Tibial nerve (tissue), 4 donors: Measurements from ENCODE around the gene PRRC2B. TPM values are rescaled to one million over a fixed set of nuclear protein-coding genes. Genes with fewer than 3 reads are reported as not detected.
A peak's percentile ranks its signal among the peaks of the same experiment; 100 is the strongest.

ENCODE experiments used
- DNase-seq, 2 donors: peaks; one replicate each; pipeline ENCODE4 v3.0.0-alpha.2; 2019; ENCODE audit warnings: low spot score in 2 of 2
- H3K27ac ChIP-seq, 4 donors: fragments of 200-600 bp; sonication (generic) in 3 of 4; one replicate each; pipeline ENCODE4 v1.5.1; 2017 to 2019; ENCODE audit warnings: mild to moderate bottlenecking in 1 of 4
- H3K27me3 ChIP-seq, 2 donors: fragments of 200-600 bp; sonication (generic) in 1 of 2; one replicate each; pipeline versions ENCODE4 v1.5.1 to v1.6.0; 2017 to 2019
- H3K36me3 ChIP-seq, 3 donors: fragments of 200-600 bp; sonication (generic); one replicate each; pipeline ENCODE4 v1.5.1; 2018 to 2019
- H3K4me1 ChIP-seq, 4 donors: fragments of 200-600 bp; sonication (generic) in 3 of 4; one replicate each; pipeline ENCODE4 v1.5.1; 2017 to 2019
- H3K4me3 ChIP-seq, 4 donors: fragments of 200-600 bp; sonication (generic) in 3 of 4; one replicate each; pipeline ENCODE4 v1.5.1; 2017 to 2019; ENCODE audit warnings: mild to moderate bottlenecking in 1 of 4, moderate library complexity in 1 of 4
- H3K9me3 ChIP-seq, 4 donors: fragments of 200-600 bp; sonication (generic) in 3 of 4; one replicate each; pipeline ENCODE4 v1.5.1; 2017 to 2019
- CTCF ChIP-seq, 5 experiments: fragments of 200-600 bp in 3 of 5; fragments of 450-650 bp in 2 of 5; sonication (generic) in 3 of 5; IDR thresholded peaks; one replicate each; pipeline ENCODE4 v1.5.1; 2016 to 2019; ENCODE audit warnings: antibody characterized with exemption in 5 of 5, mild to moderate bottlenecking in 3 of 5, moderate library complexity in 2 of 5
- EP300 ChIP-seq, 2 donors: sonication (generic); formaldehyde crosslinking; IDR thresholded peaks; one replicate each; pipeline ENCODE4 v1.6.1; 2017; ENCODE audit warnings: antibody characterized with exemption in 2 of 2, mild to moderate bottlenecking in 1 of 2
- POLR2A ChIP-seq, 2 donors: fragments of 450-650 bp; IDR thresholded peaks; one replicate each; pipeline ENCODE4 v1.6.1; 2017; ENCODE audit warnings: antibody characterized with exemption in 2 of 2, mild to moderate bottlenecking in 2 of 2, moderate library complexity in 2 of 2
- WGBS, 2 donors: methylation state at CpG; one replicate each; pipeline ENCODE4 v1.1.5; 2018; 5-methylcytosine and 5-hydroxymethylcytosine counted together
- total RNA-seq, 4 donors: library from RNA; depleted of rRNA; stranded (reverse); fragments of >200 nt; gene quantifications; one replicate each; pipeline ENCODE4 v1.1.0, GENCODE V29; 2016

PRRC2B gene
- total RNA-seq, 4 donors from 2014 or later, result 94.8 to 236 (median 174) TPM

DNA sequence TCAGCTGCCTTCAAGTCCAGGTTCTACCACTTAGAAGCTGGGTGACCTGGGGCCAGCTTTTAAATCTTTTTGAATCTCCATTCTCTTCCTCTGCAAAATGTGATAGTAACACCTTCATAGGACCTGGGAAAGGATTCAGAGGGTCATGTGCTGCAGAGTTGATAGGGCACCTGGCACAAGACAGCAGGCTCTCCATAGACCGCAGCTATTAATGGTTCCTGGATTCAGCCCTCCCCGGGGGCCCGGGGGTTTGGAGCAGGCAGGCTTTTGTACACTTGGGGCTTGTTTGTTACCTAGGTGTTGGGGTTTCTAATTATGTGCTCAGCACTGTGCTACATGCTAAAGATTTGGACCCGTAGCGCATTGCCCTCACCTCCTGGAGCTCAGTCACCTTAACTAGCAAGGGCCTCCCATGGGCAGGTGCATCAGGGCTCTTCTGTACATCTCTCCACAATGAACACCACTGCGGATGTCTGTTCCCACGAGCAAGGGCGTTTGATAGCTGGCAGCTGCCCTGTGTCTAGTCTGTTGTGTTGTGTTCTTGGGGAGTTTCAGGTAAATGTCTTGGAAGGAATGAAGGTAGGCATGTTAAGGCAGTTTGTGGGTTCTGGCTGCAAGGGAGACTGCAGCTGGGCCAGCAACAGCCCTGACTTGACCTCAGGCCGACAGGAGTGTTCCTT is 12.1 kb downstream of the PRRC2B start:
- Histone ChIP-seq H3K9me3 (no peaks in the 10 kb centered on the region), H3K36me3 (no peaks in the 10 kb centered on the region), H3K27ac (peak overlapping the region; percentile 7 to 90 (median 67)), H3K27me3 (no peaks in the 10 kb centered on the region), H3K4me1 (peaks cover 0 to 100% (median 83%) of the 10 kb centered on the region in 4 donors), H3K4me3 (peak overlapping the region in 1 of 4 donors; percentile 6)
- TF ChIP-seq POLR2A (IDR thresholded peaks at IDR 0.05) (no peak), CTCF (IDR thresholded peaks at IDR 0.05) (no peak), EP300 (IDR thresholded peaks at IDR 0.05) (no peak)
- DNase-seq, result no peak
- 44 to 66% methylated on average over 9 of the region's 9 CpGs for WGBS, 2 donors

- H3K27ac ChIP-seq, result peak overlapping the region in 3 of 4 donors; percentile 51 to 90 (median 83)
- H3K36me3 ChIP-seq, result no peaks in the 10 kb centered on the region
- WGBS, 2 donors, result 27 to 28% methylated on average over 9 of the region's 9 CpGs
- no peaks in the 10 kb centered on the region for H3K27me3 ChIP-seq
- peaks cover 0 to 98% (median 80%) of the 10 kb centered on the region in 4 donors for H3K4me1 ChIP-seq
- no peaks in the 10 kb centered on the region for H3K9me3 ChIP-seq
- DNase-seq, result no peak
- TF ChIP-seq CTCF (IDR thresholded peaks at IDR 0.05) (no peak), POLR2A (IDR thresholded peaks at IDR 0.05) (no peak), EP300 (IDR thresholded peaks at IDR 0.05) (no peak)
- peak overlapping the region in 3 of 4 donors; percentile 3 to 17 (median 6) for H3K4me3 ChIP-seq
These were observed 12.9 kb downstream of the PRRC2B start for GRCh38 chr9:131406563-131407436.

- TF ChIP-seq EP300 (IDR thresholded peaks at IDR 0.05), result peak in 1 of 2 donors; percentile 8
- TF ChIP-seq CTCF (IDR thresholded peaks at IDR 0.05), result peak in 4 of 5 experiments; percentile 14 to 53 (median 33)
- no peak for TF ChIP-seq POLR2A (IDR thresholded peaks at IDR 0.05)
- Histone ChIP-seq H3K36me3 (no peaks in the 10 kb centered on the region), H3K27me3 (no peaks in the 10 kb centered on the region), H3K27ac (peak overlapping the region in 3 of 4 donors; percentile 51 to 90 (median 83)), H3K4me1 (peaks cover 0 to 98% (median 78%) of the 10 kb centered on the region in 4 donors), H3K9me3 (no peaks in the 10 kb centered on the region), H3K4me3 (peak overlapping the region in 2 of 4 donors; percentile 6 to 17)
- DNase-seq, result no peak
- 11 to 20% methylated on average over 9 to 13 of the region's 13 CpGs for WGBS, 2 donors
These were observed 13.9 kb downstream of the PRRC2B start for GRCh38 chr9:131407717-131408195.

DNA sequence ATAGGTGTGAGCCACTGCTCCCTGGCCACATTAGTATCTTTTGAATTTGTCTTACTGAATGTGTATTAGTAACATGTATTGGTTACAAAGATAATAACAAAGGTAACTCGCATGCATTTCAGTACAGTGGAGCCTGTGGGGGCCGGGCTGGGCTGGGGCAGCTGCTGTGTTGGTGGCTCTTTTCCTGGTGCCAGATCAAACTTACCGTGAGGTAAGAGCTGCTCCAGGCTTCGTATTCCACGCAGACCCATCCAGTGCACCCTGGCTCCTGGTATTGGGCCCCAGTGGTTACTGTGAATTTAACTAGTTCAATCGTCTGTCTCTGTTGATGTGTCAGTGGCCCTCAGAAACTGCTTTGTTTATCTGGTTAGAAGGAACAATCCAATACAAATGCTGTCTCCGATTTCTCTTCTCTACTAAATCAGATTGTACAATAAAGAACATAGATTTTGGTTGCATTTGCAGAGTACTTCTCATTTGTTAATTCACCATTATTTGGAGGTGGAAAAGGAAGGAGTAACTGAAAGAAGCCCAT is 15.6 kb downstream of the PRRC2B start:
- Histone ChIP-seq H3K9me3 (no peaks in the 10 kb centered on the region), H3K27ac (peak overlapping the region in 2 of 4 donors; percentile 60 to 65), H3K36me3 (no peaks in the 10 kb centered on the region), H3K4me3 (no peak overlapping the region), H3K4me1 (peaks cover 0 to 98% (median 66%) of the 10 kb centered on the region in 4 donors), H3K27me3 (no peaks in the 10 kb centered on the region)
- TF ChIP-seq CTCF (IDR thresholded peaks at IDR 0.05), result no peak
- no peak for TF ChIP-seq EP300 (IDR thresholded peaks at IDR 0.05)
- TF ChIP-seq POLR2A (IDR thresholded peaks at IDR 0.05), result no peak
- 43 to 55% methylated on average over 7 of the region's 7 CpGs for WGBS, 2 donors
- DNase-seq, result no peak
